ENCODE results near the gene IL4I1. TPM values are rescaled to one million over a fixed set of nuclear protein-coding genes. Genes with fewer than 3 reads are reported as not detected.

The IL4I1 gene
- polyA plus RNA-seq, 3 donors = 5.6 to 7.6 (median 7.0) TPM

DNA sequence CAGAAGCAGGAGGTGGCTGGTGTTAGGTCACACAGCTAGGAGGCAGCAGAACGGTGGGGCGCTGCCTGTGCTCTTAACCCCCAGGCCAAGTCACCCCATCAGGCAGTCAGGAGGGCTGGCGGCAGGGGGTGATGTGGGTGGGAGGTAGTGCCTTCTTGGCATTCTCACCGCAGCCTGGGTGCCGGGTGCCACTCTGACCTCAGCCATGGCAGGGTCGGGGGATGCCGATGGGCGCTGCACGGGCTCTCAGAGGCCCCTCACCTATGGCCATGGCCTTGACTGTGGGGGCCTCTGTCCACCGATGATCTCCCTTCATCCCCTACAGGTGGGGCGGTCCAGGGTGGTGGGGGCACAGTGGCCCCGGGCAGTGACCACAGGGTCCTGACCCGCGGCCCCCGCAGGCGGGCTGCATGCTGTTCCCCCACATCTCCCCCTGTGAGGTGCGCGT is 40.1 kb downstream of the IL4I1 start:
- Histone ChIP-seq H3K4me1 (ENCODE audit: control insufficient read depth in 1 of 2, insufficient read depth in 2 of 2, low read length in 2 of 2) (peaks cover 9 to 14% of the 10 kb centered on the region in 2 donors), H3K4me3 (replicated peaks in 1 of 3; ENCODE audit: low read depth in 2 of 3, low read length in 3 of 3) (no peak overlapping the region), H3K9me3 (replicated peaks in 1 of 2; ENCODE audit: control insufficient read depth in 1 of 2, insufficient read depth in 1 of 2, low read length in 2 of 2) (peaks cover 0 to 4% of the 10 kb centered on the region in 2 donors), H3K27me3 (ENCODE audit: control insufficient read depth in 2 of 2, insufficient read depth in 2 of 2, low read length in 2 of 2) (peaks cover 7 to 12% of the 10 kb centered on the region in 2 donors), H3K4me2 (replicated peaks; ENCODE audit: extremely low read depth, low read length, poor library complexity, severe bottlenecking) (no peak overlapping the region), H2AFZ (ENCODE audit: insufficient read depth, low read depth, low read length, poor library complexity, severe bottlenecking) (no peak overlapping the region), H3K79me2 (ENCODE audit: insufficient read depth, low read length) (peaks cover 20% of the 10 kb centered on the region), H4K20me1 (ENCODE audit: insufficient read depth, low read length) (peaks cover 89% of the 10 kb centered on the region), H3K27ac (ENCODE audit: low read depth in 1 of 2, low read length in 2 of 2) (no peak overlapping the region), H3K36me3 (replicated peaks in 1 of 2; ENCODE audit: control insufficient read depth in 1 of 2, insufficient read depth in 2 of 2, low read length in 2 of 2) (peaks cover 32 to 50% of the 10 kb centered on the region in 2 donors), H3K9ac (ENCODE audit: insufficient read depth, low read length, poor library complexity, severe bottlenecking) (no peak overlapping the region)
- no peak for DNase-seq
- Mint-ChIP-seq H3K27me3 (ENCODE audit: low read depth in 3 of 3) (peaks cover 13 to 16% (median 15%) of the 10 kb centered on the region in 3 donors), H3K9me3 (peaks cover 0 to 5% (median 0%) of the 10 kb centered on the region in 7 donors), H3K4me3 (no peak overlapping the region), H3K27ac (no peak overlapping the region), H3K4me1 (peaks cover 19% of the 10 kb centered on the region), H3K36me3 (peaks cover 32 to 57% of the 10 kb centered on the region in 2 donors)
- WGBS (ENCODE audit: insufficient coverage) = 93% methylated on average over 14 of the region's 18 CpGs
- TF ChIP-seq, protein P1, sequence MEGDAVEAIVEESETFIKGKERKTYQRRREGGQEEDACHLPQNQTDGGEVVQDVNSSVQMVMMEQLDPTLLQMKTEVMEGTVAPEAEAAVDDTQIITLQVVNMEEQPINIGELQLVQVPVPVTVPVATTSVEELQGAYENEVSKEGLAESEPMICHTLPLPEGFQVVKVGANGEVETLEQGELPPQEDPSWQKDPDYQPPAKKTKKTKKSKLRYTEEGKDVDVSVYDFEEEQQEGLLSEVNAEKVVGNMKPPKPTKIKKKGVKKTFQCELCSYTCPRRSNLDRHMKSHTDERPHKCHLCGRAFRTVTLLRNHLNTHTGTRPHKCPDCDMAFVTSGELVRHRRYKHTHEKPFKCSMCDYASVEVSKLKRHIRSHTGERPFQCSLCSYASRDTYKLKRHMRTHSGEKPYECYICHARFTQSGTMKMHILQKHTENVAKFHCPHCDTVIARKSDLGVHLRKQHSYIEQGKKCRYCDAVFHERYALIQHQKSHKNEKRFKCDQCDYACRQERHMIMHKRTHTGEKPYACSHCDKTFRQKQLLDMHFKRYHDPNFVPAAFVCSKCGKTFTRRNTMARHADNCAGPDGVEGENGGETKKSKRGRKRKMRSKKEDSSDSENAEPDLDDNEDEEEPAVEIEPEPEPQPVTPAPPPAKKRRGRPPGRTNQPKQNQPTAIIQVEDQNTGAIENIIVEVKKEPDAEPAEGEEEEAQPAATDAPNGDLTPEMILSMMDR (IDR thresholded peaks at IDR 0.05) = no peak
- intact Hi-C loops (cut with micrococcal nuclease) = no loop called here

- Histone ChIP-seq H3K27ac (ENCODE audit: low read depth in 1 of 2, low read length in 2 of 2) (no peak overlapping the region), H3K4me1 (ENCODE audit: control insufficient read depth in 1 of 2, insufficient read depth in 2 of 2, low read length in 2 of 2) (peaks cover 9 to 14% of the 10 kb centered on the region in 2 donors)
These were observed 40.8 kb downstream of the IL4I1 start for GRCh38 chr19:49855676-49856573.

More at GRCh38 chr19:49855676-49856573, 40.8 kb downstream of the IL4I1 start:
- Histone ChIP-seq H2AFZ (ENCODE audit: insufficient read depth, low read depth, low read length, poor library complexity, severe bottlenecking) (no peak overlapping the region), H3K9ac (ENCODE audit: insufficient read depth, low read length, poor library complexity, severe bottlenecking) (no peak overlapping the region), H3K4me2 (replicated peaks; ENCODE audit: extremely low read depth, low read length, poor library complexity, severe bottlenecking) (no peak overlapping the region), H4K20me1 (ENCODE audit: insufficient read depth, low read length) (peaks cover 86% of the 10 kb centered on the region), H3K9me3 (replicated peaks in 1 of 2; ENCODE audit: control insufficient read depth in 1 of 2, insufficient read depth in 1 of 2, low read length in 2 of 2) (peaks cover 0 to 4% of the 10 kb centered on the region in 2 donors), H3K79me2 (ENCODE audit: insufficient read depth, low read length) (peaks cover 20% of the 10 kb centered on the region), H3K27me3 (ENCODE audit: control insufficient read depth in 2 of 2, insufficient read depth in 2 of 2, low read length in 2 of 2) (peaks cover 7 to 12% of the 10 kb centered on the region in 2 donors), H3K4me3 (replicated peaks in 1 of 3; ENCODE audit: low read depth in 2 of 3, low read length in 3 of 3) (no peak overlapping the region), H3K36me3 (replicated peaks in 1 of 2; ENCODE audit: control insufficient read depth in 1 of 2, insufficient read depth in 2 of 2, low read length in 2 of 2) (peaks cover 28 to 43% of the 10 kb centered on the region in 2 donors)
- intact Hi-C loops (cut with micrococcal nuclease) = no loop called here
- Mint-ChIP-seq H3K9me3 (peaks cover 0 to 5% (median 0%) of the 10 kb centered on the region in 7 donors), H3K36me3 (peaks cover 28 to 51% of the 10 kb centered on the region in 2 donors), H3K27me3 (ENCODE audit: low read depth in 3 of 3) (peaks cover 13 to 16% (median 15%) of the 10 kb centered on the region in 3 donors), H3K4me3 (no peak overlapping the region), H3K27ac (peak overlapping the region in 2 of 7 donors; percentile 41 to 85), H3K4me1 (peaks cover 19% of the 10 kb centered on the region)
- TF ChIP-seq, protein P1 (IDR thresholded peaks at IDR 0.05) = no peak
- WGBS (ENCODE audit: insufficient coverage) = 85% methylated on average over 14 of the region's 21 CpGs
- no peak for DNase-seq
